GM18505 (cell line): ENCODE data around the gene PTEN.
"Not testable (repeated sequence)": the region's sequence is repeated elsewhere in the genome, so short reads cannot be mapped to it uniquely, and the experiment has no call there.

Source experiments
- ATAC-seq: cut with Tn5 transposase; IDR thresholded peaks from one replicate; pipeline ENCODE4 v1.9.1; 2021; ENCODE audit not compliant: unreplicated experiment
- POLR2A ChIP-seq: IDR thresholded peaks from 4 replicates; pipeline ENCODE4 v1.6.1; 2011; ENCODE audit warnings: borderline replicate concordance; ENCODE audit not compliant: insufficient read depth, insufficient read length; ENCODE audit errors: extremely low read depth

PTEN gene

GRCh38 chr10:87869773-87870551, 6.5 kb downstream of the PTEN start:
- ATAC-seq, result no peak
- TF ChIP-seq POLR2A, result no peak

- TF ChIP-seq POLR2A, result no peak
- no peak for ATAC-seq
These were observed 9.4 kb downstream of the PTEN start for GRCh38 chr10:87872828-87873227.

GRCh38 chr10:87873656-87874055, 10.2 kb downstream of the PTEN start:
- no peak for TF ChIP-seq POLR2A
- ATAC-seq, result no peak

- TF ChIP-seq POLR2A, result no peak
- ATAC-seq, result no peak
These were observed 12.6 kb downstream of the PTEN start for GRCh38 chr10:87875929-87876571.

GRCh38 chr10:87878664-87879459, 15.4 kb downstream of the PTEN start:
- no peak for ATAC-seq
- no peak for TF ChIP-seq POLR2A

GRCh38 chr10:87880336-87880735, 16.9 kb downstream of the PTEN start:
- no peak for ATAC-seq
- TF ChIP-seq POLR2A, result no peak

- ATAC-seq, result not testable (repeated sequence)
These were observed 18.1 kb downstream of the PTEN start for GRCh38 chr10:87881373-87882059.

GRCh38 chr10:87882555-87883294, 19.3 kb downstream of the PTEN start:
- no peak for ATAC-seq
- TF ChIP-seq POLR2A, result no peak

- TF ChIP-seq POLR2A, result no peak
- no peak for ATAC-seq
These were observed 23.2 kb downstream of the PTEN start for GRCh38 chr10:87886635-87887034.

- TF ChIP-seq POLR2A, result no peak
- no peak for ATAC-seq
These were observed 23.7 kb downstream of the PTEN start for GRCh38 chr10:87887146-87887545.

- TF ChIP-seq POLR2A, result no peak
- ATAC-seq, result no peak
These were observed 24.3 kb downstream of the PTEN start for GRCh38 chr10:87887548-87888289.

GRCh38 chr10:87895430-87895829, 32.0 kb downstream of the PTEN start:
- no peak for ATAC-seq
- no peak for TF ChIP-seq POLR2A

GRCh38 chr10:87896216-87896615, 32.8 kb downstream of the PTEN start:
- ATAC-seq, result no peak
- no peak for TF ChIP-seq POLR2A

GRCh38 chr10:87897957-87898356, 34.5 kb downstream of the PTEN start:
- not testable (repeated sequence) for ATAC-seq

GRCh38 chr10:87903396-87903795, 40.0 kb downstream of the PTEN start:
- ATAC-seq, result not testable (repeated sequence)
